Measurements from ENCODE around the gene GRSF1.
"Not testable (repeated sequence)": the region's sequence is repeated elsewhere in the genome, so short reads cannot be mapped to it uniquely, and the experiment has no call there.

The GRSF1 gene

DNA sequence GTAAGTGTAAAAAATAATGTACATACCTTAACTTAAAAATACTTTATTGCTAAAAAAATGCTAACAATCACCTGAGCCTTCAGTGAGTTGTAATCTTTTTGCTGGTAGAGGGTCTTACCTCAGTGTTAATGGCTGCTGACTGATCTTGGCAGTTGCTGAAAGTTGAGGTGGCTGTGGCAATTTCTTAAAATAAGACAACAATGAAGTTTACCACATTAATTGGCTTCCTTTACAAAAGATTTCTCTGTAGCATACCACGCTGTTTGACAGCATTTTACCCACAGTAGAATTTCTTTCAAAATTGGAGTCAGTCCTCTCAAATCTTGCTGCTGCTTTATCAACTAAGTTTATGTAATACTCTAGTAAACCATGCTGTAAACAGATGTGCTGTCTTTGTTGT, 70.3 kb downstream of the GRSF1 start:
- not testable (repeated sequence) for H3K27me3 ChIP-seq (ENCODE audit: insufficient read depth, low read length); H3K4me3 ChIP-seq (ENCODE audit: low read length); H3K9me3 ChIP-seq (ENCODE audit: low read length); H2AFZ ChIP-seq (ENCODE audit: low read depth, low read length); H3K4me1 ChIP-seq (ENCODE audit: insufficient read depth, low read length)
- H3K36me3 ChIP-seq (ENCODE audit: insufficient read depth, low read length), result peaks cover 68% of the 10 kb centered on the region

DNA sequence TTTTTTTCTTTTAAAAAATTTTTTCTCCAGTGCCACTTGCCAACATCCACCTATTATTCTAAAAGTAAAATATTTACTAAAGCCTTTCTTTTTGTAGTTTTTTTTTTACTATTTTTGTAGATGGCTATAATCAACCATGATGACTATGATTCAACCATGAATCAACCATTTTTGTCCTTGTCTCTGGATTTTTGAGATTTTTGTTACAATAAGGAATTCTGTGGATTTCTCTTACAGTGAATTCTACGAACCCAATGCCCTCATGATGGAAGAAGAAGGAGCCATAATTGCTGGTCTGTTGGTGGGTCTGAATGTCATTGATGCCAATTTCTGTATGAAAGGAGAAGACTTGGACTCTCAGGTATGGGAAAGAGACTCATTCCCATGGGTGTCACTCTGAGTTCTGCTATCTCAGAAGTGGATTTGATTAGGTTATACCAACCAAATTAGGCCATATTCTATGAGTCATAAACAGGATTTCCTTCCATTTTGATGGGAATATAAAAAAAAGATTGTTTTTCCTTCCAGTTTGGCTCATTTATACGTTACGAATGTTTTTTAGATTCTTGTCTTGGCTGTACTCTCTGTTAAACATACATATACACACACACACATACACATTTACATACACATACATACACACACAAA, 71.3 kb downstream of the GRSF1 start:
- no peaks in the 10 kb centered on the region for H3K27me3 ChIP-seq (ENCODE audit: insufficient read depth, low read length)
- H3K36me3 ChIP-seq (ENCODE audit: insufficient read depth, low read length), result peaks cover 73% of the 10 kb centered on the region
- H3K9me3 ChIP-seq (ENCODE audit: low read length), result peaks cover 6% of the 10 kb centered on the region
- no peak overlapping the region for H2AFZ ChIP-seq (ENCODE audit: low read depth, low read length)
- H3K4me3 ChIP-seq (ENCODE audit: low read length), result no peak overlapping the region
- H3K4me1 ChIP-seq (ENCODE audit: insufficient read depth, low read length), result no peaks in the 10 kb centered on the region

Data from neuron (in vitro differentiated cells).